ENCODE data around the gene ZNF581. TPM values are rescaled to one million over a fixed set of nuclear protein-coding genes. Genes with fewer than 3 reads are reported as not detected.
A peak's percentile ranks its signal among the peaks of the same experiment; 100 is the strongest.

ZNF581 gene
- polyA plus RNA-seq, 1 of the 3 experiments (the other 2 are of a cell fraction), result 24.7 TPM

GRCh38 chr19:55615543-55616394 is 27.7 kb upstream of the ZNF581 start:
- POLR2A ChIA-PET, result no interaction called here
- WGBS (ENCODE audit: low lambda C conversion rate), result 99% methylated on average over 33 of the region's 88 CpGs
- Histone ChIP-seq H3K9ac (no peak overlapping the region), H3K27ac (ENCODE audit: low read depth in 2 of 2, low read length in 1 of 2) (no peak overlapping the region), H3K9me2 (no peaks in the 10 kb centered on the region), H3K36me3 (replicated peaks in 1 of 2; ENCODE audit: control insufficient read depth in 1 of 2, insufficient read depth in 2 of 2, low read length in 1 of 2) (peaks cover 0 to 32% of the 10 kb centered on the region in 2 experiments), H3K79me2 (ENCODE audit: insufficient read depth) (peaks cover 24% of the 10 kb centered on the region; the same call in 1 of the 2 replicates), H3K4me1 (ENCODE audit: control insufficient read depth in 1 of 2, insufficient read depth in 2 of 2, low read depth in 1 of 2, low read length in 1 of 2) (no peaks in the 10 kb centered on the region; a peak in 1 of 4 replicates), H3K4me3 (ENCODE audit: low read depth in 2 of 2, low read length in 1 of 2) (no peak overlapping the region), H3F3A (replicated peaks; ENCODE audit: insufficient read depth) (peaks cover 12% of the 10 kb centered on the region), H4K20me1 (ENCODE audit: insufficient read depth) (peaks cover 19% of the 10 kb centered on the region), H3K9me3 (no peaks in the 10 kb centered on the region), H3K4me2 (no peak overlapping the region), H2AFZ (ENCODE audit: low read depth) (no peak overlapping the region), H3K27me3 (ENCODE audit: insufficient read depth) (no peaks in the 10 kb centered on the region)
- no peak for TF ChIP-seq REST (IDR thresholded peaks at IDR 0.05; ENCODE audit: low read depth, low read length)
- no peak for TF ChIP-seq FOSL2 (IDR thresholded peaks at IDR 0.05; ENCODE audit: borderline replicate concordance, low read depth)
- TF ChIP-seq, protein P1, sequence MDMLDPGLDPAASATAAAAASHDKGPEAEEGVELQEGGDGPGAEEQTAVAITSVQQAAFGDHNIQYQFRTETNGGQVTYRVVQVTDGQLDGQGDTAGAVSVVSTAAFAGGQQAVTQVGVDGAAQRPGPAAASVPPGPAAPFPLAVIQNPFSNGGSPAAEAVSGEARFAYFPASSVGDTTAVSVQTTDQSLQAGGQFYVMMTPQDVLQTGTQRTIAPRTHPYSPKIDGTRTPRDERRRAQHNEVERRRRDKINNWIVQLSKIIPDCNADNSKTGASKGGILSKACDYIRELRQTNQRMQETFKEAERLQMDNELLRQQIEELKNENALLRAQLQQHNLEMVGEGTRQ (IDR thresholded peaks at IDR 0.05; ENCODE audit: borderline replicate concordance, low read depth, low read length), result no peak
- no peak for TF ChIP-seq MAX (IDR thresholded peaks at IDR 0.05; ENCODE audit: low read depth)
- TF ChIP-seq YY1 (IDR thresholded peaks at IDR 0.05; ENCODE audit: low read depth), result no peak
- no peak for TF ChIP-seq SIN3A (IDR thresholded peaks at IDR 0.05; ENCODE audit: borderline replicate concordance, low read depth, low read length)
- no peak for TF ChIP-seq TEAD4 (IDR thresholded peaks at IDR 0.05; ENCODE audit: borderline replicate concordance, insufficient read depth)
- no peak for TF ChIP-seq ELF1 (IDR thresholded peaks at IDR 0.05)
- TF ChIP-seq RCOR1 (IDR thresholded peaks at IDR 0.05; ENCODE audit: low read length), result no peak
- TF ChIP-seq ZBTB33 (IDR thresholded peaks at IDR 0.05; ENCODE audit: borderline replicate concordance, low read depth), result no peak
- no peak for TF ChIP-seq RAD21 (IDR thresholded peaks at IDR 0.05; ENCODE audit: low read length)
- no peak for TF ChIP-seq FOXM1 (IDR thresholded peaks at IDR 0.05; ENCODE audit: low read depth)
- no peak for TF ChIP-seq CTCF (IDR thresholded peaks at IDR 0.05)
- TF ChIP-seq EP300 (IDR thresholded peaks at IDR 0.05; ENCODE audit: borderline replicate concordance in 1 of 2, low read depth in 1 of 2, low read length in 1 of 2), result no peak
- TF ChIP-seq POLR2AphosphoS5 (IDR thresholded peaks at IDR 0.05; ENCODE audit: low read depth, low read length), result no peak
- no peak for TF ChIP-seq NRF1 (IDR thresholded peaks at IDR 0.05; ENCODE audit: low read depth, low read length)
- TF ChIP-seq RFX5 (IDR thresholded peaks at IDR 0.05; ENCODE audit: low read length), result no peak
- TF ChIP-seq MXI1 (IDR thresholded peaks at IDR 0.05; ENCODE audit: low read depth, low read length), result no peak
- no peak for TF ChIP-seq USF1 (IDR thresholded peaks at IDR 0.05; ENCODE audit: borderline replicate concordance, low read depth)
- peak; percentile 20 for DNase-seq
- CTCF ChIA-PET, result interaction anchor here (1.3 to 6.7 kb wide), 2 partner anchors 16 to 17 kb away, joined by 4 to 40 read pairs; no protein-coding TSS in a partner anchor

Measured in SK-N-SH (cell line).